22Rv1 (cell line): ENCODE measurements around the gene PFKFB1.

Experiments
- ZFX ChIP-seq: fragments of 450-650 bp; IDR thresholded peaks from 2 replicates; pipeline ENCODE4 v1.6.1; 2017; ENCODE audit warnings: antibody characterized with exemption, borderline replicate concordance
- TF ChIP-seq, protein P1 (sequence below): fragments of 450-650 bp; IDR thresholded peaks from 2 replicates; pipeline ENCODE4 v1.5.1; 2017; ENCODE audit warnings: mild to moderate bottlenecking

DNA sequence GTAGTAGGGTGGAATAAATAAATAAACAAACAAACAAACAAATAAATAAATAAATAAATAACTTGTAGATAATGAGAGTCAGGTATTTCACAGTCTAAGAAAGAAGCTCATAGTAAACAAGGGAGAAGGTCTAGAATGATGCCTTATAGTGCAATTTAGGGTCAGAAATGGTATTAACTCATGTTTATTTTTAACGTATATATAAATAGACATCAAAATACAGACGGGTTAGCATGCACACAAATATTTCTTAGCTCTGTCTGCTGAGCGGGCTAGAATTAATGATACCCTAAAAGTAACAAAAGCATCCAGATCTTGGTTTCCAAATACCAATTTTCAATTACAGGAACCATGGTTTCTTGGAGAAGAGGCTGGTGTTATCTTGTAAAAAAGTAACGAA lies 16.6 kb downstream of the PFKFB1 start:
- TF ChIP-seq, protein P1, sequence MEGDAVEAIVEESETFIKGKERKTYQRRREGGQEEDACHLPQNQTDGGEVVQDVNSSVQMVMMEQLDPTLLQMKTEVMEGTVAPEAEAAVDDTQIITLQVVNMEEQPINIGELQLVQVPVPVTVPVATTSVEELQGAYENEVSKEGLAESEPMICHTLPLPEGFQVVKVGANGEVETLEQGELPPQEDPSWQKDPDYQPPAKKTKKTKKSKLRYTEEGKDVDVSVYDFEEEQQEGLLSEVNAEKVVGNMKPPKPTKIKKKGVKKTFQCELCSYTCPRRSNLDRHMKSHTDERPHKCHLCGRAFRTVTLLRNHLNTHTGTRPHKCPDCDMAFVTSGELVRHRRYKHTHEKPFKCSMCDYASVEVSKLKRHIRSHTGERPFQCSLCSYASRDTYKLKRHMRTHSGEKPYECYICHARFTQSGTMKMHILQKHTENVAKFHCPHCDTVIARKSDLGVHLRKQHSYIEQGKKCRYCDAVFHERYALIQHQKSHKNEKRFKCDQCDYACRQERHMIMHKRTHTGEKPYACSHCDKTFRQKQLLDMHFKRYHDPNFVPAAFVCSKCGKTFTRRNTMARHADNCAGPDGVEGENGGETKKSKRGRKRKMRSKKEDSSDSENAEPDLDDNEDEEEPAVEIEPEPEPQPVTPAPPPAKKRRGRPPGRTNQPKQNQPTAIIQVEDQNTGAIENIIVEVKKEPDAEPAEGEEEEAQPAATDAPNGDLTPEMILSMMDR, result no peak
- TF ChIP-seq ZFX, result no peak
